Upper lobe of left lung (tissue), 6 donors: ENCODE measurements around the gene SNAP25. TPM values are rescaled to one million over a fixed set of nuclear protein-coding genes. Genes with fewer than 3 reads are reported as not detected.
A peak's percentile ranks its signal among the peaks of the same experiment; 100 is the strongest.

Experiments used
- ATAC-seq, 2 donors: fragments of 200-7000 bp; cut with Tn5 transposase; one replicate each; pipeline ENCODE4 v1.9.1; 2022; ENCODE audit warnings: mild to moderate bottlenecking in 2 of 2, moderate library complexity in 2 of 2; ENCODE audit not compliant: low FRiP score in 2 of 2
- DNase-seq, 2 donors: peaks; one replicate each; pipeline ENCODE4 v3.0.0-alpha.2; 2019 to 2020
- H3K27ac ChIP-seq, 4 donors: fragments of 200-600 bp; sonication (generic); one replicate each; pipeline ENCODE4 v1.5.1; 2016 to 2019
- H3K27me3 ChIP-seq, 4 donors: fragments of 200-600 bp; sonication (generic); one replicate each; pipeline ENCODE4 v1.5.1; 2017 to 2019
- H3K36me3 ChIP-seq, 4 donors: fragments of 200-600 bp; sonication (generic); one replicate each; pipeline ENCODE4 v1.5.1; 2016 to 2019
- H3K4me1 ChIP-seq, 4 donors: fragments of 200-600 bp; sonication (generic); one replicate each; pipeline ENCODE4 v1.5.1; 2018 to 2019
- H3K4me3 ChIP-seq, 4 donors: fragments of 200-600 bp; sonication (generic); one replicate each; pipeline ENCODE4 v1.5.1; 2017 to 2019; ENCODE audit warnings: mild to moderate bottlenecking in 2 of 4, moderate library complexity in 1 of 4
- H3K9me3 ChIP-seq, 4 donors: fragments of 200-600 bp; sonication (generic); one replicate each; pipeline ENCODE4 v1.5.1; 2018 to 2019
- CTCF ChIP-seq, 6 experiments: fragments of 450-650 bp in 4 of 6; fragments of 200-600 bp in 2 of 6; sonication (generic) in 2 of 6; IDR thresholded peaks; one replicate each; pipeline ENCODE4 v1.5.1; 2016 to 2019; ENCODE audit warnings: antibody characterized with exemption in 6 of 6
- EP300 ChIP-seq, 4 donors: sonication (generic); formaldehyde crosslinking; IDR thresholded peaks; one replicate each; pipeline ENCODE4 v1.5.1; 2017; ENCODE audit warnings: antibody characterized with exemption in 4 of 4, control low read depth in 2 of 4
- POLR2A ChIP-seq, 4 donors: fragments of 450-650 bp; IDR thresholded peaks; one replicate each; pipeline ENCODE4 v1.5.1; 2016 to 2017; ENCODE audit warnings: antibody characterized with exemption in 4 of 4, mild to moderate bottlenecking in 2 of 4
- POLR2AphosphoS5 ChIP-seq, 2 donors: sonication (generic); formaldehyde crosslinking; IDR thresholded peaks; one replicate each; pipeline ENCODE4 v1.5.1; 2017; ENCODE audit warnings: antibody characterized with exemption in 2 of 2
- WGBS, 2 donors: methylation state at CpG; one replicate each; pipeline ENCODE4 v1.1.5; 2017 to 2018; 5-methylcytosine and 5-hydroxymethylcytosine counted together
- total RNA-seq, 6 donors: library from RNA; depleted of rRNA in 4 of 6; stranded (reverse); fragments of >200 nt in 4 of 6; gene quantifications; one replicate each; pipeline versions ENCODE4 v1.1.0 to v1.2.1, GENCODE V29; 2016 to 2021
- donor health status: DM: no; HTN: no; CAD: no; lungs with moderate emphysema.
- donor health status: DM: no; HTN: yes; CAD: no; lungs with severe emphysema.

Gene SNAP25
- total RNA-seq, 6 donors from 2014 or later: 0.79 to 2.2 (median 1.8) TPM; not detected in 3

- H3K27ac ChIP-seq: no peak overlapping the region
Observed at GRCh38 chr20:10178727-10179313, 39.8 kb upstream of the SNAP25 start.

GRCh38 chr20:10179574-10180298, 38.9 kb upstream of the SNAP25 start:
- 69 to 86% methylated on average over 4 of the region's 4 CpGs for WGBS, 2 donors
- Histone ChIP-seq H3K27me3 (no peaks in the 10 kb centered on the region), H3K4me3 (no peak overlapping the region), H3K27ac (no peak overlapping the region), H3K9me3 (no peaks in the 10 kb centered on the region), H3K36me3 (no peaks in the 10 kb centered on the region), H3K4me1 (no peaks in the 10 kb centered on the region)
- TF ChIP-seq POLR2AphosphoS5 (IDR thresholded peaks at IDR 0.05): no peak
- no peak for TF ChIP-seq CTCF (IDR thresholded peaks at IDR 0.05)
- no peak for TF ChIP-seq EP300 (IDR thresholded peaks at IDR 0.05)
- TF ChIP-seq POLR2A (IDR thresholded peaks at IDR 0.05): no peak
- ATAC-seq (peak in 1 of 2 donors; percentile 65), DNase-seq (no peak)

More at GRCh38 chr20:10178727-10179313, 39.8 kb upstream of the SNAP25 start:
- Histone ChIP-seq H3K4me3 (no peak overlapping the region), H3K36me3 (no peaks in the 10 kb centered on the region), H3K4me1 (no peaks in the 10 kb centered on the region), H3K9me3 (no peaks in the 10 kb centered on the region), H3K27me3 (no peaks in the 10 kb centered on the region)
- no peak for DNase-seq
- 61 to 79% methylated on average over 3 of the region's 3 CpGs for WGBS, 2 donors
- no peak for TF ChIP-seq EP300 (IDR thresholded peaks at IDR 0.05)
- TF ChIP-seq POLR2A (IDR thresholded peaks at IDR 0.05): no peak
- no peak for TF ChIP-seq CTCF (IDR thresholded peaks at IDR 0.05)
- TF ChIP-seq POLR2AphosphoS5 (IDR thresholded peaks at IDR 0.05): no peak
- ATAC-seq: peak in 1 of 2 donors; percentile 38

GRCh38 chr20:10180651-10181235, 37.9 kb upstream of the SNAP25 start:
- H3K36me3 ChIP-seq: no peaks in the 10 kb centered on the region
- TF ChIP-seq POLR2AphosphoS5 (IDR thresholded peaks at IDR 0.05) (no peak), POLR2A (IDR thresholded peaks at IDR 0.05) (no peak), CTCF (IDR thresholded peaks at IDR 0.05) (no peak), EP300 (IDR thresholded peaks at IDR 0.05) (no peak)
- 72 to 84% methylated on average over 2 of the region's 2 CpGs for WGBS, 2 donors
- ATAC-seq (peak in 1 of 2 donors; percentile 47), DNase-seq (no peak)
- no peak overlapping the region for H3K27ac ChIP-seq
- H3K9me3 ChIP-seq: peaks cover 0 to 4% (median 0%) of the 10 kb centered on the region in 4 donors
- H3K4me3 ChIP-seq: no peak overlapping the region
- H3K27me3 ChIP-seq: no peaks in the 10 kb centered on the region
- H3K4me1 ChIP-seq: no peaks in the 10 kb centered on the region

- no peak overlapping the region for H3K4me3 ChIP-seq
- TF ChIP-seq CTCF (IDR thresholded peaks at IDR 0.05) (no peak), POLR2A (IDR thresholded peaks at IDR 0.05) (no peak), POLR2AphosphoS5 (IDR thresholded peaks at IDR 0.05) (no peak), EP300 (IDR thresholded peaks at IDR 0.05) (no peak)
- no peaks in the 10 kb centered on the region for H3K27me3 ChIP-seq
- H3K4me1 ChIP-seq: no peaks in the 10 kb centered on the region
- WGBS, 2 donors: 68 to 82% methylated on average over 3 of the region's 3 CpGs
- no peak for ATAC-seq
- H3K9me3 ChIP-seq: peaks cover 0 to 6% (median 0%) of the 10 kb centered on the region in 4 donors
- H3K27ac ChIP-seq: no peak overlapping the region
- H3K36me3 ChIP-seq: no peaks in the 10 kb centered on the region
- no peak for DNase-seq
Observed at GRCh38 chr20:10185741-10186558, 32.7 kb upstream of the SNAP25 start.
